Activated CD8-positive, alpha-beta memory T cell treated with anti-CD3 and anti-CD28 coated beads for 1 hour (primary cell): ENCODE results near the gene TBKBP1.
A peak's percentile ranks its signal among the peaks of the same experiment; 100 is the strongest.
"Not testable (repeated sequence)": the region's sequence is repeated elsewhere in the genome, so short reads cannot be mapped to it uniquely, and the experiment has no call there.

Experiments used
- DNase-seq, 2 donors: peaks; one replicate each; pipeline ENCODE4 v3.0.0-alpha.2; 2020; ENCODE audit warnings: low read depth in 1 of 2; ENCODE audit errors: extremely low read depth in 1 of 2

TBKBP1 gene

DNA sequence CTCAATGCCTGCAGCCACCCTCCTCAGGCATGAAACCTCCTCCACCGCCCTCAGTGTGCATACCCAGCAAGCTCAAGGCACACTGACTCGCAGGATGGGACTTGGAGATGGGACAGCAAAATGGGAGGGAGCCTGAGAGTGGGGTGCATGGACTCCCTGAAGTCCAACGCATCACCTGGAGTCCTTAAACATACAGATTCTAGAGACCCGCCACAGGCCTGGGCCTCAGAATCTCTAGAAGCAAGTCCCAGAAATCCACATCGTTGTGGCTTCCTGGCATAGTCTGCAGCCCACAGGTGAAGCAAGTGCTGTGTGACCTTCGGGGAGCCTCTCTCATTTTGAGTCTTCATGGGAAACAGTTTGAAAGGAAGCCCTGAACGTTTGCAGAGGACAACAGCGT, 35.5 kb downstream of the TBKBP1 start:
- DNase-seq = no peak

DNA sequence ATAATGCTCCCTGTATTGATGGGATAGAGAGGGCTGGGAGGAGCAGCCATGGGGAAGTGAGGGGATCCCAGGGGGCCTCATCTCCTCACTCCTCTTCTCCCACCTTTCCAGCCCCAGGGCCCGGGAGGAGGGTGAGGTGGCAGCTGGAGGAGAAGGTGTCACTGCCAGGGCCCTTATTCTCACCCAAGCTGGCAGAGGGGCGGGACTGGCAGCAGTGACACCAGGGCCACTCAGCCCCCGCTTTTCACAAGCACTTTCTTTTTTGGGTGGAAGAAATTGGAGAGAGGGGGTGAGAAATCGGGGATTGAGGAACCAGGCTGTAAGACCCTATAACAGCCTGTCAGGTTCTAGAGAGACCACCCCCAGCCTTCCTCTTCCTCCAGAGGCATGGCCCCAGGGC, 36.7 kb downstream of the TBKBP1 start:
- DNase-seq = no peak

- DNase-seq = no peak
These were observed 37.4 kb downstream of the TBKBP1 start for GRCh38 chr17:47731396-47731795.

GRCh38 chr17:47732399-47733046, 38.6 kb downstream of the TBKBP1 start:
- DNase-seq = no peak

GRCh38 chr17:47733047-47733673, 39.2 kb downstream of the TBKBP1 start, which contains the start of gene TBX21:
Gene TBX21 (plus strand): TSS chr17:47733236. CDS start chr17:47733455, 219 bp downstream.
- peak; percentile 83 to 84 for DNase-seq

DNA sequence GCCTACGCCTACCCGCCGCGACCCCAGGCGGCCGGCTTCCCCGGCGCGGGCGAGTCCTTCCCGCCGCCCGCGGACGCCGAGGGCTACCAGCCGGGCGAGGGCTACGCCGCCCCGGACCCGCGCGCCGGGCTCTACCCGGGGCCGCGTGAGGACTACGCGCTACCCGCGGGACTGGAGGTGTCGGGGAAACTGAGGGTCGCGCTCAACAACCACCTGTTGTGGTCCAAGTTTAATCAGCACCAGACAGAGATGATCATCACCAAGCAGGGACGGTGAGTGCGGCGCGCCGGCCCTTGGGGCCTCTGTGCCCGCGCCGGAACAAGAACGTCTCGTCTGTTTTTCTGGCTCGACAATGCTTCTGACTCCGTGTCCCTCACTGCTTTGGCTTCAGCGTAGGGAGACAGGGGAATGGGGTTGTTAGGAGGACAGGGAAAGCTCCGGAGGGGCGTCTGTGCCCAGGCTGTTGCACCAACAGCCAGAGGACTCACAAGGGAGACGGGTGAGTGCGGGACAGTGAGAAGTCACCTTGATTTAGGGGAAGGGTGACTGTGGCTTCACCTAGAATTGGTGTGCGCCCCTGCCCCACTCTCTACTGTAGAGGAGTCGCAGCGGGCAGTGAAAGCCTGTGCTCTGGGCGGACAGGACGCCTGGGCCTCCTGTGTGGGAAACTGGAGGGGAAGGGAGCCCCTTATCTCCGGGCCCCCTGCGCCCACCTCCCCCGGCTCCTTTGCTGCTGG, 39.9 kb downstream of the TBKBP1 start:
- no peak for DNase-seq

GRCh38 chr17:47735139-47735464, 41.1 kb downstream of the TBKBP1 start:
- DNase-seq = no peak

GRCh38 chr17:47735536-47736011, 41.6 kb downstream of the TBKBP1 start:
- no peak for DNase-seq

GRCh38 chr17:47736501-47737495, 42.8 kb downstream of the TBKBP1 start:
- DNase-seq = no peak

DNA sequence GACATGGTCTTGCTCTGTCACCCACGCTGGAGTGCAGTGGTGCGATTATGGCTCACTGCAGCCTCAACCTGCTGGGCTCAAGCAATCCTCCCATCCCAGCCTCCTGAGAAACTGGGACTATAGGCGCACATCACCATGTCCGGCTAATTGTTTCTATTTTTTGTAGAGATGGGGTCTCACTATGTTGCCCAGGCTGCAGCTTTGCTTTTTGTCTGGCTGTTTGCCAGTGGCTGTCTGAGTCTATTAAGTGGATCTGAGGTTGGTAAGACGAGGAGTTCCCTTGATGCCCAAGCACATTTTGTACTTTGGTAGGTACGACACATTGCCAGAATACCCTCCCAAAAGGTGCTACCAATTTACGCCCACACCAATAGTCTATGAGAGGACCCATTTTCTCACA, 44.2 kb downstream of the TBKBP1 start:
- no peak for DNase-seq

DNA sequence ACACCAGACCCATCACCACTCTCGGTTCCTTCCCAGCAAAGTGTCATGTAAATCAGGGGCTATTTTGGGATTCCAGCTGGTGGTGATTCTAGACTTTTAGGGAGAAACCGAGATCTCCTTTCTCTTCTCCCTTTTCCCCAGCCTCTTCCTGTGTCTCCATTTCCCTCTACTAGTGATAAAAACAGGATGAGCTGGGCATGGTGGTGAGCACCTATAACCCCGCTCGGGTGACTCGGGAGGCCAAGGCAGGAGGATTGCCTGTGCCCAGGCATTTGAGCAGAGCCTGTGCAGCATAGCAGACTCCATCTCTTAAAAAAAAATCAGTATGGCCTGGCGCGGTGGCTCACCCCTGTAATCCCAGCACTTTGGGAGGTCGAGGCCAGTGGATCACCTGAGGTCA, 45.2 kb downstream of the TBKBP1 start:
- no peak for DNase-seq

DNA sequence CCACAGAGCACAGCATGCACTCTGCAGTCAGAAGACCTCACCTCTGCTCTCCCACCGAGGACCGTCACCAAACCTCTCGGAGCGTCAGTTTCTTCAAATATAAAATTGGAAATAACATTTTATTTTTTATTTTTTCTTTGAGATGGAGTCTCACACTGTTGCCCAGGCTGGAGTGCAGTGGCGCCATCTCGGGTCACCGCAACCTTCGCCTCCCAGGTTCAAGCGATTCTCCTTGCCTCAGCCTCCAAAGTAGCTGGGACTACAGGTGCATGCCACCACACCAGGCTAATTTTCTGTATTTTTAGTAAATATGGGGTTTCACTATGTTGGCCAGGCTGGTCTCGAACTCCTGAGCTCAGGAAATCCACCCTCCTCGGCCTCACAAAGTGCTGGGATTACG, 46.0 kb downstream of the TBKBP1 start:
- not testable (repeated sequence) for DNase-seq

DNA sequence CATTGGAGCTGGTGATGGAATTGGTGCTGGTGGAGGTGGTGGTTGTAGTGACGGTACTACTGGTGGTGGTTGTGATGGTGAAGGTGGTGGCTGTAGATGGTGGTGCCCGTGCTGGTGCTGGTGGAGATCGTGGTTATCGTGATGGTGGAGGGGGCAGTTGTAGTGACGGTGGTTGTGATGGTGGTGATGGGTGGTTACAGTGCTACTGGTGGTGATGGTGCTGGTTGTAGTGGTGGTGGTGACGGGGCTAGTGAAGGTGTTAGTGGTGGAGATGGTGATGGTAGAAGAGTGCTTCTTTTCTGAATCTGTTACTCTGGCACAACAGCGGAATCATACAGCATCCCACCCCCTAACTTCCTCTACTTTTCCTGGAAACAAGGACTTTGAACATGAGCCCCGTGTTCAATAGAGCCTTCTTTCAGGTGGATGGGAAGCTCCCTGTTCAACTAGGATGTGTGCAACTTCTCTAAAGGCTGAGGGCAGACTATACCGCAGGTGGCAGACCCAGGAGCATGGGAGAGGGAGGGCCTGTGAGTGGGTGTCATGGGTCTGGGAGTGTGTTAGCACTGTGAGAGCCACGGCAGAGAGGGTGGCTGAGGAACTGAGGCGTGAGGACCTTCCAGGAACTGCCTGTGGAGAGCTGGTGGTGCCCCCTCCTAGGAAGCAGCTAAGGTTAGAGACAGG, 47.3 kb downstream of the TBKBP1 start:
- no peak for DNase-seq

DNA sequence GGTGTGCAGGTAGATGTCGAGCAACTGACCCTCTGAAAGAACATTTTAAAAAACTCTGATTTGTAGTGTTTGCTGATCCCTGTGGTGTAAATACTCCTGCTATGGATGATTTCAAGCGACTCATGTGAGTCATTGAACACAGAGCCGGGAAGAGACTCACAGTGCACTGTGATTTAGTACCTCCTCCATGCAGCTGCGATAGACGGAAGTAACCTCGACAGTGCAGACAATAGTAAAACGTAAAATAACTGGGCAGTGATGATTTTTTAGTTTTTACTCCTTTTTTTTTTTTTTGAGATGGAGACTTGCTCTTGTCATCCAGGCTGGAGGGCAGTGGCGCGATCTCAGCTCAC, 47.8 kb downstream of the TBKBP1 start:
- no peak for DNase-seq

GRCh38 chr17:47742319-47743181, 48.6 kb downstream of the TBKBP1 start:
- DNase-seq = no peak

DNA sequence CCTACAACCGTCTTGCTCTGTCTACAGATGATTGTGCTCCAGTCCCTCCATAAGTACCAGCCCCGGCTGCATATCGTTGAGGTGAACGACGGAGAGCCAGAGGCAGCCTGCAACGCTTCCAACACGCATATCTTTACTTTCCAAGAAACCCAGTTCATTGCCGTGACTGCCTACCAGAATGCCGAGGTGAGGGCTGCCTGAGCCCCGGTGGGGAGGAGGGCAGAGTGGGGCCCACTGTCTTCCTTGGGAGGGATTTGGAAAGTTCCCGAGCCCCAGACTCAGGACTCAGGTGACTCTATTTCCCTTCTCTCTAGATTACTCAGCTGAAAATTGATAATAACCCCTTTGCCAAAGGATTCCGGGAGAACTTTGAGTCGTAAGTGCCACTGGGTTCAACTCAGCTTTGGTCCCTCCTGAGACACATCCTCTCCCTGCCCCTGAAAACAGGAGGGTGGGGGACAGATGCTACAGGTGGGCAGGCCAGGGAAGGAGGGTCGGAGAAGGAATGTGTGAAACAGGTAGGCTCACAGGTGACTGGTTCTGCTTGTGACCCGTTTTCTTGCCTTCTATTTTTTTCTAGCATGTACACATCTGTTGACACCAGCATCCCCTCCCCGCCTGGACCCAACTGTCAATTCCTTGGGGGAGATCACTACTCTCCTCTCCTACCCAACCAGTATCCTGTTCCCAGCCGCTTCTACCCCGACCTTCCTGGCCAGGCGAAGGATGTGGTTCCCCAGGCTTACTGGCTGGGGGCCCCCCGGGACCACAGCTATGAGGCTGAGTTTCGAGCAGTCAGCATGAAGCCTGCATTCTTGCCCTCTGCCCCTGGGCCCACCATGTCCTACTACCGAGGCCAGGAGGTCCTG, 50.4 kb downstream of the TBKBP1 start:
- DNase-seq = no peak

DNA sequence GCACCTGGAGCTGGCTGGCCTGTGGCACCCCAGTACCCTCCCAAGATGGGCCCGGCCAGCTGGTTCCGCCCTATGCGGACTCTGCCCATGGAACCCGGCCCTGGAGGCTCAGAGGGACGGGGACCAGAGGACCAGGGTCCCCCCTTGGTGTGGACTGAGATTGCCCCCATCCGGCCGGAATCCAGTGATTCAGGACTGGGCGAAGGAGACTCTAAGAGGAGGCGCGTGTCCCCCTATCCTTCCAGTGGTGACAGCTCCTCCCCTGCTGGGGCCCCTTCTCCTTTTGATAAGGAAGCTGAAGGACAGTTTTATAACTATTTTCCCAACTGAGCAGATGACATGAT, 51.0 kb downstream of the TBKBP1 start:
- no peak for DNase-seq

GRCh38 chr17:47751471-47751870, 57.5 kb downstream of the TBKBP1 start:
- DNase-seq = no peak

DNA sequence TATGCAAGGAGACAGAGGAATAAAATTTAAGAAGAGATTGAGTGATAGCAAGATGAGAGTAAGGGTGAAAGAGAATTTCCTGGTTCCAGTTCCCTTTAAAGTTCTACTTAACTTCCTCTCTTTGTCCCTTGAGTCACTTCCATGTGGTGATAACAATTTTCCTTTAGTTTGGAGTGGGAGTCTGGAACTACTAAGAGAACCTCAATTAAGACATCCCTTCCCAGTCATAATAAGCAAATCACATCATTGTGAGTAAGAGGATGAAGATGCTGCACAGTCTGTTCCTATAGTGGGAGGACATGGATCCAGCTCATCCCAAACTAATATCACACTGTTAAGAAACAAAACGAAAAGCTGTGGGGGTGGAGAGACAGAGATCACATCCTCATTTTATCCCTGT, 63.4 kb downstream of the TBKBP1 start:
- DNase-seq = no peak
